GM10847 (cell line): ENCODE data around the gene OTUD5.
A peak's percentile ranks its signal among the peaks of the same experiment; 100 is the strongest.

Experiments used
- POLR2A ChIP-seq: IDR thresholded peaks from 2 replicates; pipeline ENCODE4 v1.6.1; 2011; ENCODE audit not compliant: insufficient read length; ENCODE audit errors: extremely low read depth

OTUD5 gene

GRCh38 chrX:48908600-48908999 lies 48.8 kb downstream of the OTUD5 start:
- no peak for TF ChIP-seq POLR2A

GRCh38 chrX:48905090-48905790 lies 52.2 kb downstream of the OTUD5 start:
- TF ChIP-seq POLR2A: no peak

- TF ChIP-seq POLR2A: no peak
Measured at GRCh38 chrX:48904626-48905025, 52.8 kb downstream of the OTUD5 start.

GRCh38 chrX:48904180-48904579 lies 53.2 kb downstream of the OTUD5 start:
- no peak for TF ChIP-seq POLR2A

GRCh38 chrX:48903290-48903689 lies 54.1 kb downstream of the OTUD5 start:
- no peak for TF ChIP-seq POLR2A

- no peak for TF ChIP-seq POLR2A
Measured at GRCh38 chrX:48902776-48903175, 54.6 kb downstream of the OTUD5 start.

- no peak for TF ChIP-seq POLR2A
Measured at GRCh38 chrX:48902135-48902534, 55.3 kb downstream of the OTUD5 start.

GRCh38 chrX:48901069-48901468 lies 56.3 kb downstream of the OTUD5 start:
- TF ChIP-seq POLR2A: no peak

GRCh38 chrX:48899078-48899410 lies 58.4 kb downstream of the OTUD5 start:
- TF ChIP-seq POLR2A: no peak

GRCh38 chrX:48897625-48898306 lies 59.6 kb downstream of the OTUD5 start, which contains the start of the genes PQBP1 and TIMM17B:
PQBP1 (plus strand) TSS chrX:48897930; CDS start chrX:48898510, 580 bp downstream.
TIMM17B (minus strand) TSS chrX:48897768; CDS start chrX:48897749, 19 bp downstream.
- peak; percentile 61 for TF ChIP-seq POLR2A

GRCh38 chrX:48897157-48897624 lies 60.2 kb downstream of the OTUD5 start:
- TF ChIP-seq POLR2A: no peak

- no peak for TF ChIP-seq POLR2A
Measured at GRCh38 chrX:48896611-48897011, 60.8 kb downstream of the OTUD5 start.

GRCh38 chrX:48894891-48895290 lies 62.5 kb downstream of the OTUD5 start:
- no peak for TF ChIP-seq POLR2A

GRCh38 chrX:48893556-48894348 lies 63.7 kb downstream of the OTUD5 start:
- no peak for TF ChIP-seq POLR2A

- no peak for TF ChIP-seq POLR2A
Measured at GRCh38 chrX:48892896-48893295, 64.5 kb downstream of the OTUD5 start.
